GM21515 (cell line): Measurements from ENCODE around the gene CTSF.
"Not testable (repeated sequence)": the region's sequence is repeated elsewhere in the genome, so short reads cannot be mapped to it uniquely, and the experiment has no call there.

Experiments
- ATAC-seq: cut with Tn5 transposase; IDR thresholded peaks from one replicate; pipeline ENCODE4 v1.9.1; 2021; ENCODE audit not compliant: unreplicated experiment

Gene CTSF

GRCh38 chr11:66589996-66590675 is 21.7 kb upstream of the CTSF start:
- no peak for ATAC-seq

GRCh38 chr11:66589315-66589714 is 20.9 kb upstream of the CTSF start:
- ATAC-seq: not testable (repeated sequence)

- ATAC-seq: no peak
Observed at GRCh38 chr11:66586136-66586535, 17.7 kb upstream of the CTSF start.

GRCh38 chr11:66585447-66585846 is 17.0 kb upstream of the CTSF start:
- not testable (repeated sequence) for ATAC-seq

GRCh38 chr11:66582565-66583147 is 14.2 kb upstream of the CTSF start:
- not testable (repeated sequence) for ATAC-seq

GRCh38 chr11:66581261-66581660 is 12.9 kb upstream of the CTSF start:
- ATAC-seq: no peak

- no peak for ATAC-seq
Observed at GRCh38 chr11:66580803-66581202, 12.4 kb upstream of the CTSF start.

- ATAC-seq: no peak
Observed at GRCh38 chr11:66579017-66579606, 10.7 kb upstream of the CTSF start.

GRCh38 chr11:66570850-66571180 is 2.4 kb upstream of the CTSF start:
- no peak for ATAC-seq

GRCh38 chr11:66570079-66570849 is 1.9 kb upstream of the CTSF start:
- no peak for ATAC-seq

- no peak for ATAC-seq
Observed at GRCh38 chr11:66569076-66569475, 670 bp upstream of the CTSF start.

GRCh38 chr11:66567787-66568123 is 651 bp downstream of the CTSF start:
- ATAC-seq: no peak

GRCh38 chr11:66566221-66566620 is 2.2 kb downstream of the CTSF start:
- ATAC-seq: no peak

- ATAC-seq: no peak
Observed at GRCh38 chr11:66564984-66565383, 3.4 kb downstream of the CTSF start.

GRCh38 chr11:66564538-66564937 is 3.9 kb downstream of the CTSF start:
- no peak for ATAC-seq

GRCh38 chr11:66563832-66564231 is 4.6 kb downstream of the CTSF start:
- no peak for ATAC-seq

- no peak for ATAC-seq
Observed at GRCh38 chr11:66562907-66563583, 5.4 kb downstream of the CTSF start.

GRCh38 chr11:66562275-66562674 is 6.1 kb downstream of the CTSF start:
- no peak for ATAC-seq

- no peak for ATAC-seq
Observed at GRCh38 chr11:66561975-66562248, 6.5 kb downstream of the CTSF start.

GRCh38 chr11:66561178-66561974 is 7.0 kb downstream of the CTSF start:
- ATAC-seq: no peak
